Measurements from ENCODE around the gene WFDC1. TPM values are rescaled to one million over a fixed set of nuclear protein-coding genes. Genes with fewer than 3 reads are reported as not detected.
"Not testable (repeated sequence)": the region's sequence is repeated elsewhere in the genome, so short reads cannot be mapped to it uniquely, and the experiment has no call there.

The WFDC1 gene
- total RNA-seq, 8 experiments from 2014 or later, result 0.27 to 4.0 (median 2.7) TPM

DNA sequence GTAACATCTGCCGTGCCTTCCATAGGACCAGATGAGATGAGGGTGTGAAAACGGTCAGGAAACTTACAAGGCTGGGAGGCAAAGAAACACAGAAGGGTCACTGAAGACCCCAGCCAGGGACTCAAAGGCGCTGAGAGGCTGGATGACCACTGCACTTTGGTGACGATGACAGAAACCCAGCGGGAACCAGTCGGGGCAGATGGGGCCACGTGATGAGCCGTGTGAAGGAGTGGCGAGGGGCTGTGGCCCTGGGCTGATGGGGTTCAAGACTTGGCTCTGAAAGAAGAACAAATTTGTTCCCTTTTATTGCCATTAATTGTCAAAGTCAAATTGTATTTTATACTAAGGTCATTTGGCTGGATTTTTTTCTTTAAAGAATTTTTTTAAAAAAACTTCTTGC, 45.1 kb downstream of the WFDC1 start:
- H3K4me3 ChIP-seq, result no peak overlapping the region
- no peak overlapping the region for H3K27ac ChIP-seq
- in situ Hi-C loops (cut with MboI; ENCODE audit: low pct_unique_long_range_greater_than_20kb in 2 of 9, low sequenced_read_pairs in 9 of 9, unreplicated experiment in 9 of 9), result no loop called here
- 18 to 95% (median 80%) methylated on average over 1 to 8 of the region's 9 CpGs; no CpG with 5 or more reads in 3 of the 10 experiments for WGBS, 10 experiments
- ATAC-seq (replicated peaks in 6 of 8), result no peak
- no peaks in the 10 kb centered on the region for H3K4me1 ChIP-seq (replicated peaks in 1 of 2)

DNA sequence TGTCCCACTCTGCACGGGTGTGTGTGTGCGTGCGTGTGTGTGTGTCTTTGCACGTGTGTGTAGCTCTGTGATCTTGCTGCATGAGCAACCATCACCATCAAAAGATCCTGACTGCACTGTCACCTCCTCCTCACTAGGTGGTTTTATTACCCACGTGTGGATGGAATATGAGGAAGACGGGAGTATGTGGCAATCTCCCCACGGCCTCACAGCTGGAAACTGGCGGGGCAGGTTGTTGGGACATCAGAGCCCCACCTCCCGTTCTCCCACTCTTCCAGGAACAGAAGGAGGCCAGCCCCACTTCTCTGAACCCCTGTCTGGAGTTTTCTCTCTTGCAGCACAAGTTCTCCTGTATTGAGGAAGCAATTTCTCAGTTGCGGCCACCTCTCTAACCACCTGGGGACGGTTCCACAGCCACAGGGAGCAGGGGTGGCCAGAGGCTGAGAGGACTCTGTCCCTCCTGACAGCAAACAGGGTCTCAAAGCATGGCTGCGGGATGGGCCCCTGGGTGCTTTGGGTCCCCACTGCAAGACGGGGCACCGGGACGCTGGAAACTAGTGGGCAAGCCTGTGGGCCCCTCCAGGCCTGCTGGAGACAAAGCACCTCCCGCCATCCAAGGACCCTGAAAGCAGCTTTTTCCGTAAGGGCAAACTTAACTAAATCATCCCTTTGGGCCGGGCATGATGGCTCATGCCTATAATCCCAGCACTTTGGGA, 45.8 kb downstream of the WFDC1 start:
- in situ Hi-C loops (cut with MboI; ENCODE audit: low pct_unique_long_range_greater_than_20kb in 2 of 9, low sequenced_read_pairs in 9 of 9, unreplicated experiment in 9 of 9), result no loop called here

DNA sequence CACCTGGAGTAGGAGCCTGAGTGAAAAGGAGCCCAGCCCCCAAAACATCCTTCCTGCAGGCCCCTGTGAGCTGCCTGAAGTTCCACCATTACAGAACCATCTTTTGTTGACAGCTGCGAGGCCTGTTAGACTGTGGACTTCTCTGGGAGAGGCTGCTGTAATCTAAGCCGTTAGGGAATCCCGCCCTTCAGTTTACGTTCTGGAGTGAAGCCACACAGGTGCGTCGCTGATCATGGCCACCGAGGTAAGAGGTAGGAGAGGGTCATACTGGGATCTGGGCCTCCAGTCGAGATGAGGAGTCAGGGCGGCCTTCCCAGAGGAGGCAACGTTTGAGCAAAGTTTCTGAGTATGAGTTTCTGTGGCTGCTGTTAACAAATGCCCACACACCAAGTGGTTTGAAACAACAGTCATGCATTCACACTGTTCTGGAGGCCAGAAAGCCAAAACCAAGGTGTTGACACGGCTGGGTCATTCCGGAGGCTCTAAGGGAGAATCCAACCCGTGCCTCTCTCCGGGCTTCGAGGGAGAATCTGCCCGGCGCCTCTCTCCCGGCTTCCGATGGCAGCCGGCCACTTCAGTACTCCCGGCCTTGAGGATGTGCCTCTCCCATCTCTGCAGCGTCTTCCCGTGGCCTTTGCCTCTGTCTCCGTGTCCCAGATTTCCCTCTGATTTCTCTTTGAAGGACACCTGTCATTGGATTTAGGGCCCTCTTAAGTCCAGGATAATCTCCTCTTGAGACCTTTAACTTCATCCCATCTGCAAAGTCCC, 47.0 kb downstream of the WFDC1 start:
- no peak overlapping the region for H3K27ac ChIP-seq
- in situ Hi-C loops (cut with MboI; ENCODE audit: low pct_unique_long_range_greater_than_20kb in 2 of 9, low sequenced_read_pairs in 9 of 9, unreplicated experiment in 9 of 9), result no loop called here
- no peak for ATAC-seq (replicated peaks in 6 of 8)
- no peaks in the 10 kb centered on the region for H3K4me1 ChIP-seq (replicated peaks in 1 of 2)
- H3K4me3 ChIP-seq, result no peak overlapping the region
- WGBS, 10 experiments, result 49 to 100% (median 83%) methylated on average over 1 to 15 of the region's 24 CpGs; no CpG with 5 or more reads in 3 of the 10 experiments

More for the DNA sequence above, 45.8 kb downstream of the WFDC1 start:
- H3K27ac ChIP-seq, result no peak overlapping the region
- ATAC-seq (replicated peaks in 6 of 8), result peak in 3 of 8 experiments; percentile 87 to 94 (median 92)
- H3K4me3 ChIP-seq, result no peak overlapping the region
- WGBS, 10 experiments, result 0 to 100% (median 78%) methylated on average over 1 to 7 of the region's 18 CpGs; no CpG with 5 or more reads in 2 of the 10 experiments
- H3K4me1 ChIP-seq (replicated peaks in 1 of 2), result no peaks in the 10 kb centered on the region

DNA sequence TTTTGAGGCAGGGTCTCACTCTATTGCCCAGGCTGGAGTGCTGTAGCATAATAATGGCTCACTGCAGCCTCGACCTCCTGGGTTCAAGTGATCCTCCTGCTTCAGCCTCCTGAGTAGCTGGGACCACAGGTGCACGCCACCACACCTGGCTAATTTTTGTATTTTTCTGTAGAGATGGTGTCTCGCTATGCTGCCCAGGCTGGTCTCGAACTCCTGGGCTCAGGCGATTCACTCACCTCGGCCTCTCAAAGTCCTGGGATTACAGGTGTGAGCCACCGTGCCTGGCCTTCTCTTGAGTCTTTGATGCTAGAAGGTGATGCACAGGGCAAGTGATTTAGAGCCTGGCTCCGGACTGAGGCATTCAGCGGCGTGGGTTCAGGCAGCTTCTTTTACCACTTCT, 49.1 kb downstream of the WFDC1 start:
- ATAC-seq (replicated peaks in 6 of 8); H3K4me3 ChIP-seq; in situ Hi-C loops (cut with MboI; ENCODE audit: low pct_unique_long_range_greater_than_20kb in 2 of 9, low sequenced_read_pairs in 9 of 9, unreplicated experiment in 9 of 9); H3K27ac ChIP-seq; H3K4me1 ChIP-seq (replicated peaks in 1 of 2): not testable (repeated sequence)
- 27 to 100% (median 90%) methylated on average over 2 to 7 of the region's 10 CpGs; no CpG with 5 or more reads in 3 of the 10 experiments for WGBS, 10 experiments

DNA sequence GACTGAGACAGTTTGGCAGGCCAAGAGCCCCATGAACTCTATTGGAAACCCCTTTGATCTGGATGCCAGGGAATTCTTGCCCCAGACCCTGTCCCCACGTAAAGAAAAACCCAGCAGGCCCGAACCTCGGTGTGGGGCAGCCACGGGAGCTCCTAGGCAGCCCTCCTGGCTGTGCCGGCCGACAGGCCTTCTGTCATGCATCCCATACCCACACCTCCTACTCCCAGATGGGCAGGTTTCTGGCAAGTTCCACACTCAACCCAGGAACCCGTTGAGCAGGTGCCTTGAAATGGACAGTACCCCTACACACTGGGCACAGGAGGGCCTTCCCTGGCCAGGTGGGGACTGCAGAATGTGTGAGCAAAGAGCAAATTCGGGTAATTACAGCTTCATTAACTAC, 50.1 kb downstream of the WFDC1 start:
- Histone ChIP-seq H3K4me3 (no peak overlapping the region), H3K27ac (no peak overlapping the region), H3K4me1 (replicated peaks in 1 of 2) (no peaks in the 10 kb centered on the region)
- WGBS, 10 experiments, result 0 to 79% (median 73%) methylated on average over 1 to 3 of the region's 8 CpGs; no CpG with 5 or more reads in 7 of the 10 experiments
- in situ Hi-C loops (cut with MboI; ENCODE audit: low pct_unique_long_range_greater_than_20kb in 2 of 9, low sequenced_read_pairs in 9 of 9, unreplicated experiment in 9 of 9), result no loop called here
- no peak for ATAC-seq (replicated peaks in 6 of 8)

DNA sequence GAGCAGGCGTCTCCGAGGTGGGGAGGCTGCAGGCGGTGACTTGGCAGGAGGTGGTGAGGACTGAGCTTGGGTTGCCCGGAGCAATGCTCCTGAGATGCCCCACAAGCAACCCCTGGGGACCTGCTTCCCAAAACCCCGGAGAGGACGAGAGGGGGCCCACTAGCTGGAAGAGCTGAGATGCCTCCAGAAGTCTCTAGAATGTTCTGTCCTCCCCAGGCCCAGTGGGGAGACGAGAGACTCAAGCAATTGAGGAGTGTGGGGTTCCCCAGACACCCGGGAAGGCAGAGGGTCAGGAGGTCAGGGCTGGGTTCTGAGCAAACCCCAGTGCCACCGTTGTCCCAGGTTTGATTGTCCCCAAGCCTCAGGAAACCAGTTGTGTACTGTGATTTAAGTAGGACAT, 52.5 kb downstream of the WFDC1 start:
- no peak for ATAC-seq (replicated peaks in 6 of 8)
- in situ Hi-C loops (cut with MboI; ENCODE audit: low pct_unique_long_range_greater_than_20kb in 2 of 9, low sequenced_read_pairs in 9 of 9, unreplicated experiment in 9 of 9), result no loop called here
- WGBS, 10 experiments, result 0 to 100% (median 50%) methylated on average over 1 to 3 of the region's 9 CpGs; no CpG with 5 or more reads in 6 of the 10 experiments
- Histone ChIP-seq H3K4me3 (no peak overlapping the region), H3K27ac (no peak overlapping the region), H3K4me1 (replicated peaks in 1 of 2) (peaks cover 0 to 6% of the 10 kb centered on the region in 2 donors)

DNA sequence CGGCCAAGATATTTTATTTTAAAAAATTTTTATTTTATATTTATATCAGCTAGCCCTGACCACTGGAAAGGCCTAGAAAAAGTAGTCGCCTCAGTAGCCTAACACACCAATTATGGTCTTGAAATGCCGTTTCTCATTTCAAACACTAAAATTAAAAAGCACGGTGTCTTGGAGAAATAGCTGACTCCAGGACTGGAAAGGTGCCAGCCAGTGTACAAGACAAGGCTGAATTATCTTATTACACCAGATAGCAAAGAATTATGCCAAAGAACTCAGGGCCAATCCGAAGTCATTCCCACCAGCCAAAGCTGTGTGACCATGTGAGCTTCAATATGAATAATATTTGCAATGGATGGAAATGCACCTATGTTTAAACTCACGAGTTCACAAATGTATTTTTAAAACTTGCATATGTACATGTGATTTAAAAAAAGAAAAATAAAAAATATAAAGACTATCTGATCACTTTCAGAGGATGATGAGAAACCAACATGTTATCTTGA, 53.8 kb downstream of the WFDC1 start:
- Histone ChIP-seq H3K27ac (no peak overlapping the region), H3K4me3 (no peak overlapping the region), H3K4me1 (replicated peaks in 1 of 2) (peaks cover 0 to 6% of the 10 kb centered on the region in 2 donors)
- 0 to 100% (median 87%) methylated on average over 1 to 5 of the region's 6 CpGs for WGBS, 10 experiments
- peak in 3 of 8 experiments; percentile 73 to 94 (median 75) for ATAC-seq (replicated peaks in 6 of 8)
- in situ Hi-C loops (cut with MboI; ENCODE audit: low pct_unique_long_range_greater_than_20kb in 2 of 9, low sequenced_read_pairs in 9 of 9, unreplicated experiment in 9 of 9), result no loop called here

DNA sequence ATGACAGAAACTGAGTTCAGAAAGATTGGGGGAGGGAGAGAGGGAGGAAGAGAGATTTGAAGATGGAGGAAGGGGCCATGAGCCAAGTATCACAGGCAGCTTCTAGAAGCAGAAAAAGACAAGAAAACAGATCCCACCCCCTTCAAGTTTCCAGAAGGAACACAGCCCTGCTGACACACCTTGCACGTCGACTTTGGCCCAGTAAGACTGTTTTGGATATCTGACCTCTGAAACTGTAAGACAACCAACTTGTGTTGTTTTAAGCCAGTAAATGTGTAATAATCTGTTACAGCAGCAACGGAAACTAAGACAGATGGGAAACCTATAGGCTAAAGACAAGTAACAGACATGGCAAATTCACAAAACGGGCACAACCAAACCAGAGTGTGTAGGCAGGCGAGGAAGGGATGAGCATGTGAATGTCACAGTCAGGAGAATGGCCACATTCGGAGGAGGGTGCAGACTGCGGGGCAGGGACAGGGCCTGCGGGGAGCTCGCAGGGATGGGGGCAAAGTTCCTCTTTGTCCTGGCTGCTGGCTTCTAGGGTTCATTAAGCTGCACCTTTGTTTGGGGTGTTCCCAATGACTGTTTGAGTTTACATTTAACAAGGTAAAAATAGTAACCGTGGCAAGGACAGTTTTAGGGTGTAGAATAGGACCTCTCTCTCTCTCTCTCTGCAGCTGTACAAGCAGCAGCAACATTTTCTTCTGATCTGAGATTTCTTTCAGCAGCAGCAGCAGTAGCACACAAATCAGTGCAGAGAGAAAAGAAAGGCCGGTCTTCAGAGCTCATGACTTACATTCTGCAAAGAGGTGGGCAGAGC, 55.4 kb downstream of the WFDC1 start:
- WGBS, 10 experiments, result 20 to 100% (median 53%) methylated on average over 1 to 8 of the region's 11 CpGs; no CpG with 5 or more reads in 2 of the 10 experiments
- Histone ChIP-seq H3K27ac (no peak overlapping the region), H3K4me3 (no peak overlapping the region), H3K4me1 (replicated peaks in 1 of 2) (peaks cover 0 to 6% of the 10 kb centered on the region in 2 donors)
- ATAC-seq (replicated peaks in 6 of 8), result peak in 1 of 8 experiments; percentile 31
- in situ Hi-C loops (cut with MboI; ENCODE audit: low pct_unique_long_range_greater_than_20kb in 2 of 9, low sequenced_read_pairs in 9 of 9, unreplicated experiment in 9 of 9), result no loop called here

DNA sequence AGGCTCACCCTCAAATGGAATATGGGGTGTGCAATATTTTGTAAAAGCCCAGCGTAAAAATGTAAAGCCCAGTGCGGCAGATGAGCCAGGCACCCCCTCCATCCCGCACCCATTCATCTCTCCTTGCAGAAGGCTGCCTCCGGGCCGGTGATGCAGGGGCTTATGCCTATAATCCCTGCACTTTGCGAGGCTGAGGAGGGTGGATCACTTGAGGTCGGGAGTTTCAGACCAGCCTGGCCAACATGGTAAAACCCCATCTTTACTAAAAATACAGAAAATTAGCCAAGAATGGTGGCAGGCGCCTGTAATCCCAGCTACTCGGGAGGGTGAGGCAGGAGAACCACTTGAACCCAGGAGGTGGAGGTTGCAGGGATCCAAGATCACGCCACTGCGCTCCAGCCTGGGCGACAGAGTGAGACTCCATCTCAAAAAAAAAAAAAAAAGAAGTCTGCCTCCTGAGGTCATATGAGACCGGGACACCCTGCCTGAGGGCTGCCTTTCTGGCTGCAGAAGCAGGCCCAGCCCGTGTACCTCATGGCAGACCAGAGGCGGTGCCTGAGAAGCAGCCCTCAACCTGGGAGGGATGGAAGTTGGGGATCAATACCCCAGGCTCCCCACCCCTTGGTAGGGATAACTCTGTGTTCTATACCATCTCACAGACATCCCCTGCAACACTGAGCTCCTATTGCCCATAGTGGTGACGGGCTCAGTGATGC, 56.2 kb downstream of the WFDC1 start:
- ATAC-seq (replicated peaks in 6 of 8), result no peak
- Histone ChIP-seq H3K27ac (peak overlapping the region in 1 of 2 donors; percentile 8), H3K4me3 (no peak overlapping the region), H3K4me1 (replicated peaks in 1 of 2) (peaks cover 0 to 6% of the 10 kb centered on the region in 2 donors)
- WGBS, 10 experiments, result 32 to 100% (median 65%) methylated on average over 1 to 13 of the region's 16 CpGs; no CpG with 5 or more reads in 1 of the 10 experiments
- in situ Hi-C loops (cut with MboI; ENCODE audit: low pct_unique_long_range_greater_than_20kb in 2 of 9, low sequenced_read_pairs in 9 of 9, unreplicated experiment in 9 of 9), result no loop called here

DNA sequence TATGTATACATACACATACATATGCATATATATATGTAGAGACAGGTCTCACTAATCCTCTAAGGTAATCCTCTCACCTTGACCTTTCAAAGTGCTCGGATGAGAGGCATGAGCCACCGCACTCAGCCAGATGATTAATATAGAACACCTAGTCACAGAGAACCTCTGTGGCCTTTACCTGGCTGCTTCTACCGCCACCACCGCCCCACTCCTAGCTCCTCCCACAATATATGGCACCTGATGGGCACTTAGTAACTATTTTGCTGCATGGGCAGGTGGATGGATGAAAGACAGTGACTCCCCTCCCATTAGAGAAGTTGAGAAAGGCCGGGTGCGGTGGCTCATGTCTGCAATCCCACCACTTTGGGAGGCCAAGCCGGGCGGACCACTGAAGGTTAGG, 57.0 kb downstream of the WFDC1 start:
- ATAC-seq (replicated peaks in 6 of 8), result no peak
- in situ Hi-C loops (cut with MboI; ENCODE audit: low pct_unique_long_range_greater_than_20kb in 2 of 9, low sequenced_read_pairs in 9 of 9, unreplicated experiment in 9 of 9), result no loop called here
- 75 to 100% (median 80%) methylated on average over 2 to 4 of the region's 8 CpGs; no CpG with 5 or more reads in 6 of the 10 experiments for WGBS, 10 experiments
- Histone ChIP-seq H3K27ac (no peak overlapping the region), H3K4me1 (replicated peaks in 1 of 2) (peaks cover 4 to 12% of the 10 kb centered on the region in 2 donors), H3K4me3 (no peak overlapping the region)

DNA sequence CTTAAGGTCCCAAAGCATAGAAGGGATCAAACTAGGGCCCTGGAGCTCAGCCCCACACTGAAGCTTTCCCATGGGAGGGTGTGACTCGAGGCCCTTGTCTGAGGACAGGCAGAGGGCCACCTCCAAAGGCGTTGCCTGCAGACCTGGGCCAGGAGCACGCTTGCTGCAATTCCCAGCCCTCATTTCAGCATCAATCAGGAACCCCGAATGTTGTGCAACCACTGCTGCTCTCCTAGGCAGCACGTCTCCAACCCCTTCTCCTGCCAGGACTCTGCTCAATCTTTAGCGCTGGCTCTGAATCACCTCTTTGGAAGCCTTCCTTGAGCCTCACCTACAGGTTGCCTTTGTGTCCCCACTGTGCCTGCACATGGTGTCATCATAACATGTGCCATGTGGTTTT, 59.6 kb downstream of the WFDC1 start:
- Histone ChIP-seq H3K4me1 (replicated peaks in 1 of 2) (peaks cover 22 to 23% of the 10 kb centered on the region in 2 donors), H3K27ac (no peak overlapping the region), H3K4me3 (no peak overlapping the region)
- ATAC-seq (replicated peaks in 6 of 8), result no peak
- WGBS, 10 experiments, result 91 to 100% methylated on average over 1 to 4 of the region's 6 CpGs; no CpG with 5 or more reads in 8 of the 10 experiments
- in situ Hi-C loops (cut with MboI; ENCODE audit: low pct_unique_long_range_greater_than_20kb in 2 of 9, low sequenced_read_pairs in 9 of 9, unreplicated experiment in 9 of 9), result no loop called here

DNA sequence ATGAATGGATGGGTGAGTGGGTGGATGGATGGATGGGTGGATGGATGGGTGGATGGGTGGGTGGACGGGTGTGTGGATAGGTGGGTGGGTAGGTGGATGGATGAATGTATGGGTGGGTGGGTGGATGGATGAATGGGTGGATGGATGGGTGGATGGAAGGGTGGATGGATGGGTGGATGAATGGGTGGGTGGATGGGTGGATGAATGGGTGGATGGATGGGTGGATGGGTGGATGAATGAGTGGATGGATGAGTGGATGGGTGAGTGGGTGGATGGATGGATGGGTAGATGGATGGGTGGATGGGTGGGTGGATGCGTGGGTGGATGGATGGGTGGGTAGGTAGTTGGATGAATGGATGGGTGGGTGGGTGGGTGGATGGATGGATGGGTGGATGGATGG, 60.5 kb downstream of the WFDC1 start:
- in situ Hi-C loops (cut with MboI; ENCODE audit: low pct_unique_long_range_greater_than_20kb in 2 of 9, low sequenced_read_pairs in 9 of 9, unreplicated experiment in 9 of 9), result no loop called here
- Histone ChIP-seq H3K4me1 (replicated peaks in 1 of 2) (peaks cover 22 to 26% of the 10 kb centered on the region in 2 donors), H3K4me3 (no peak overlapping the region), H3K27ac (no peak overlapping the region)
- WGBS, 10 experiments, result no CpG with 5 or more reads among the region's 2 CpGs
- ATAC-seq (replicated peaks in 6 of 8), result no peak

Data from motor neuron (in vitro differentiated cells).